HepG2 (cell line): ENCODE measurements around the gene ARFIP2. TPM values are rescaled to one million over a fixed set of nuclear protein-coding genes. Genes with fewer than 3 reads are reported as not detected.

Experiments
- polyA plus RNA-seq, 8 experiments: library from polyadenylated mRNA; depleted of rRNA in 3 of 8; stranded (reverse) in 7 of 8; unstranded in 1 of 8; fragments of >200 nt; fragmentation: Illumina TruSeq in 4 of 8; extraction: Trizol in 4 of 8; gene quantifications; 2 replicates each; pipeline versions ENCODE4 v1.2.1 to v1.2.3, GENCODE V29; 2011 to 2016; ENCODE audit warnings: low read depth in 4 of 8, missing spikeins in 1 of 8, mixed read lengths in 1 of 8; ENCODE audit not compliant: insufficient read depth in 1 of 8
- total RNA-seq, 5 experiments: library from RNA; depleted of rRNA; stranded (reverse); fragments of >200 nt; fragmentation: Illumina TruSeq; extraction: Trizol; gene quantifications; 2 replicates each; pipeline ENCODE4 v1.2.3, GENCODE V29; 2016; ENCODE audit warnings: low read depth in 1 of 5

ARFIP2 gene
- total and polyA plus RNA-seq, 2 of the 13 experiments (the other 11 are each of a cell fraction or from before 2014, with no cell fraction given), result 56.6 to 60.2 TPM

Other genes starting within 250 kb of the ARFIP2 start
- 10.8 and 14.1 TPM in 2 replicates for gene FHIP1B, start 246.7 kb downstream of the ARFIP2 start, total RNA-seq (2016; rRNA removed; fragmentation: Illumina TruSeq; extraction: Trizol)
- 18.6 and 19.8 TPM in 2 replicates for gene FHIP1B, start 246.7 kb downstream of the ARFIP2 start, polyA plus RNA-seq (2011; rRNA removed)
- gene CNGA4, start 242.2 kb downstream of the ARFIP2 start, total RNA-seq (2016; rRNA removed; fragmentation: Illumina TruSeq; extraction: Trizol), result not detected in 2 replicates
- gene CNGA4, start 242.2 kb downstream of the ARFIP2 start, polyA plus RNA-seq (2011; rRNA removed), result 0.03 and 0.07 TPM in 2 replicates
- gene CCKBR, start 221.5 kb downstream of the ARFIP2 start, total RNA-seq (2016; rRNA removed; fragmentation: Illumina TruSeq; extraction: Trizol), result not detected in 2 replicates
- not detected in 2 replicates for gene CCKBR, start 221.5 kb downstream of the ARFIP2 start, polyA plus RNA-seq (2011; rRNA removed)
- not detected in 2 replicates for gene CAVIN3, start 160.8 kb downstream of the ARFIP2 start, total RNA-seq (2016; rRNA removed; fragmentation: Illumina TruSeq; extraction: Trizol)
- not detected in 2 replicates for gene CAVIN3, start 160.8 kb downstream of the ARFIP2 start, polyA plus RNA-seq (2011; rRNA removed)
- 5.3 and 8.4 TPM in 2 replicates for gene SMPD1, start 90.9 kb downstream of the ARFIP2 start, total RNA-seq (2016; rRNA removed; fragmentation: Illumina TruSeq; extraction: Trizol)
- gene SMPD1, start 90.9 kb downstream of the ARFIP2 start, polyA plus RNA-seq (2011; rRNA removed), result 6.3 and 9.2 TPM in 2 replicates
- gene APBB1, start 62.2 kb downstream of the ARFIP2 start, total RNA-seq (2016; rRNA removed; fragmentation: Illumina TruSeq; extraction: Trizol), result 2.4 and 3.5 TPM in 2 replicates
- 1.7 and 2.4 TPM in 2 replicates for gene APBB1, start 62.2 kb downstream of the ARFIP2 start, polyA plus RNA-seq (2011; rRNA removed)
- gene HPX, start 40.3 kb downstream of the ARFIP2 start, total RNA-seq (2016; rRNA removed; fragmentation: Illumina TruSeq; extraction: Trizol), result 29.6 and 57.4 TPM in 2 replicates
- gene HPX, start 40.3 kb downstream of the ARFIP2 start, polyA plus RNA-seq (2011; rRNA removed), result 6.2 and 9.2 TPM in 2 replicates
- 2.8 and 6.3 TPM in 2 replicates for gene TRIM3, start 7.4 kb downstream of the ARFIP2 start, total RNA-seq (2016; rRNA removed; fragmentation: Illumina TruSeq; extraction: Trizol)
- 3.6 and 4.9 TPM in 2 replicates for gene TRIM3, start 7.4 kb downstream of the ARFIP2 start, polyA plus RNA-seq (2011; rRNA removed)
- gene TIMM10B, start 170 bp upstream of the ARFIP2 start, total RNA-seq (2016; rRNA removed; fragmentation: Illumina TruSeq; extraction: Trizol), result 39.5 and 60.1 TPM in 2 replicates
- gene TIMM10B, start 170 bp upstream of the ARFIP2 start, polyA plus RNA-seq (2011; rRNA removed), result 34.9 and 38.5 TPM in 2 replicates
- 0.94 and 2.7 TPM in 2 replicates for gene DNHD1, start 15.9 kb upstream of the ARFIP2 start, total RNA-seq (2016; rRNA removed; fragmentation: Illumina TruSeq; extraction: Trizol)
- gene DNHD1, start 15.9 kb upstream of the ARFIP2 start, polyA plus RNA-seq (2011; rRNA removed), result 9.3 and 13.3 TPM in 2 replicates
- gene RRP8, start 122.3 kb upstream of the ARFIP2 start, total RNA-seq (2016; rRNA removed; fragmentation: Illumina TruSeq; extraction: Trizol), result 21.6 and 29.1 TPM in 2 replicates
- 7.2 and 7.7 TPM in 2 replicates for gene RRP8, start 122.3 kb upstream of the ARFIP2 start, polyA plus RNA-seq (2011; rRNA removed)
- gene ILK, start 122.4 kb upstream of the ARFIP2 start, total RNA-seq (2016; rRNA removed; fragmentation: Illumina TruSeq; extraction: Trizol), result 70.3 and 78.1 TPM in 2 replicates
- gene ILK, start 122.4 kb upstream of the ARFIP2 start, polyA plus RNA-seq (2011; rRNA removed), result 108 and 118 TPM in 2 replicates
- 51.0 and 71.3 TPM in 2 replicates for gene TAF10, start 130.9 kb upstream of the ARFIP2 start, total RNA-seq (2016; rRNA removed; fragmentation: Illumina TruSeq; extraction: Trizol)
- 134 and 142 TPM in 2 replicates for gene TAF10, start 130.9 kb upstream of the ARFIP2 start, polyA plus RNA-seq (2011; rRNA removed)
- 13.9 and 14.4 TPM in 2 replicates for gene TPP1, start 138.1 kb upstream of the ARFIP2 start, total RNA-seq (2016; rRNA removed; fragmentation: Illumina TruSeq; extraction: Trizol)
- gene TPP1, start 138.1 kb upstream of the ARFIP2 start, polyA plus RNA-seq (2011; rRNA removed), result 74.6 and 75.4 TPM in 2 replicates
- gene DCHS1, start 174.5 kb upstream of the ARFIP2 start, total RNA-seq (2016; rRNA removed; fragmentation: Illumina TruSeq; extraction: Trizol), result under 0.01 TPM in 1 of 2 replicates, not detected in the other
- 0.01 and 0.03 TPM in 2 replicates for gene DCHS1, start 174.5 kb upstream of the ARFIP2 start, polyA plus RNA-seq (2011; rRNA removed)
- 90.0 and 97.9 TPM in 2 replicates for gene MRPL17, start 202.0 kb upstream of the ARFIP2 start, total RNA-seq (2016; rRNA removed; fragmentation: Illumina TruSeq; extraction: Trizol)
- 53.7 and 59.4 TPM in 2 replicates for gene MRPL17, start 202.0 kb upstream of the ARFIP2 start, polyA plus RNA-seq (2011; rRNA removed)